Fibroblast of lung (primary cell): ENCODE data around the gene DHX35.

ENCODE experiments used
- CTCF ChIP-seq, 2 donors: IDR thresholded peaks in 1 of 2; conservative IDR thresholded peaks in 1 of 2; 1 replicate in 1 of 2; 2 replicates in 1 of 2; pipeline ENCODE4 v1.5.1; 2011 to 2012; ENCODE audit warnings: low read length in 2 of 2, control low read depth in 1 of 2, inconsistent platforms in 1 of 2, low read depth in 1 of 2, mild to moderate bottlenecking in 1 of 2
- EZH2 ChIP-seq: IDR thresholded peaks from 2 replicates; pipeline ENCODE4 v1.5.1; 2012; ENCODE audit warnings: low read length, control low read depth, mild to moderate bottlenecking; ENCODE audit errors: missing control alignments

DNA sequence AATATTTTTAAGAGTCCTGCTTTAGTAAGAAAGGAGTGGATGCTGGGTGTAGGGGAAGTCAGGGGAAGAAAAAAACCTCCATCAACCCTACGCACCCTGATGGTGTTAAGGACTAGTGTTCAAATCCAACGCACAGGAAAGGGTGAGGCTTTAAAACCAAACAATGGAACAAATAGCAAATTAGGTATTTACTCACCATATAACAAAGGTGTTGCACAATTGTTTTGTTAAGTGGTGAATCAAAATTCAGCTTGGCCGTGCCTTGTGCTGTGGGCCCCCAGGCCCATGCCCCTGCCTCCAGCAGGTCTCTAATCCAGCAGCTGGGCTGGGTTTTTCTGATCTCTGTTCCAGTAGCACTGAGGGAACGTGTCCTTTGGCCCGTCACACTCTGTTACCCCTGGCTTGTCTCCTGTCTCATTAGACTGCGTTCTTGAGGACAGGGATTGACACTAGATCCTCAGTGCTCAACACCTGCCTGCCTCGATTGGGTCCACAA, 24.1 kb upstream of the DHX35 start:
- TF ChIP-seq CTCF (conservative IDR thresholded peaks at IDR 0.05 in 1 of 2, IDR thresholded peaks at IDR 0.05 in 1 of 2; ENCODE audit: low read depth in 1 of 2, low read length in 2 of 2) (no peak), EZH2 (no peak)
